ENCODE results near the gene ADAM10.

ADAM10 gene

DNA sequence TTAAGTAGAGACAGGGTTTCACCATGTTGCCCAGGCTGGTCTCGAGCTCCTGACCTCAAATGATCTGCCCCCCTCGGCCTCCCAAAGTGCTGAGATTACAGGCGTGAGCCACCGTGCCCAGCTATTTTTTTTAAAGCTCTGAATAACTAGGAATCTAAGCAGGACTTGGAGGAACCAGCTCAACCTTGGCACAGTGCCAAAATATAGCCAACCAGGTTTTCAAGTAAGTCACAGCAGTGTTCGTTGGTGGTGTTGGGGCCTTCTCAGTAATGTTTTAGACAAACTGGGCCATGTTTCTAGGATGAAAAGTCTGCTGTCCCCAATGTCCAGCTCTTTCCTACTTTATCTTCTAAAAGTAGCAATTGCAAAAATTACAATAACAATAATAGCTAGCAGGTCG lies 6.4 kb upstream of the ADAM10 start:
- DNase-seq (ENCODE audit: extremely low read depth, low read depth) = no peak
- TF ChIP-seq, protein P1, sequence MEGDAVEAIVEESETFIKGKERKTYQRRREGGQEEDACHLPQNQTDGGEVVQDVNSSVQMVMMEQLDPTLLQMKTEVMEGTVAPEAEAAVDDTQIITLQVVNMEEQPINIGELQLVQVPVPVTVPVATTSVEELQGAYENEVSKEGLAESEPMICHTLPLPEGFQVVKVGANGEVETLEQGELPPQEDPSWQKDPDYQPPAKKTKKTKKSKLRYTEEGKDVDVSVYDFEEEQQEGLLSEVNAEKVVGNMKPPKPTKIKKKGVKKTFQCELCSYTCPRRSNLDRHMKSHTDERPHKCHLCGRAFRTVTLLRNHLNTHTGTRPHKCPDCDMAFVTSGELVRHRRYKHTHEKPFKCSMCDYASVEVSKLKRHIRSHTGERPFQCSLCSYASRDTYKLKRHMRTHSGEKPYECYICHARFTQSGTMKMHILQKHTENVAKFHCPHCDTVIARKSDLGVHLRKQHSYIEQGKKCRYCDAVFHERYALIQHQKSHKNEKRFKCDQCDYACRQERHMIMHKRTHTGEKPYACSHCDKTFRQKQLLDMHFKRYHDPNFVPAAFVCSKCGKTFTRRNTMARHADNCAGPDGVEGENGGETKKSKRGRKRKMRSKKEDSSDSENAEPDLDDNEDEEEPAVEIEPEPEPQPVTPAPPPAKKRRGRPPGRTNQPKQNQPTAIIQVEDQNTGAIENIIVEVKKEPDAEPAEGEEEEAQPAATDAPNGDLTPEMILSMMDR (IDR thresholded peaks at IDR 0.05; ENCODE audit: low read depth, low read length) = no peak

DNA sequence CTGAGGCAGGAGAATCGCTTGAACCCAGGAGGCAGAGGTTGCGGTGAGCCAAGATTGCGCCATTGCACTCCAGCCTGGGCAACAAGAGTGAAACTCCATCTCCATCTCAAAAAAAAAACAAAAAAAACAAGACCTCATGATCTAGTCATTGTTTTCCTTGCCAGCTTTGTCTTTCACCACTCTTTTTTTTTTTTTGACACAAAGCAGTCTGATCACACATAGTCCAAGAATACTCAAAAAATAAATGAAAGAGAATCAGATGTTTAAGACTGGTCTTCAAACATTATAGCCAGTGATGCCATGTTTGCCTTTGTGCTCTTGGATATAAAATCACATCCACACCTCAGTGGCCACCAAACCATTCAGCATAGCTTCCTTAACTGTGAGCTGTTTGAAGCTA lies 5.8 kb upstream of the ADAM10 start:
- DNase-seq (ENCODE audit: extremely low read depth, low read depth) = no peak
- TF ChIP-seq, protein P1 (IDR thresholded peaks at IDR 0.05; ENCODE audit: low read depth, low read length) = no peak

DNA sequence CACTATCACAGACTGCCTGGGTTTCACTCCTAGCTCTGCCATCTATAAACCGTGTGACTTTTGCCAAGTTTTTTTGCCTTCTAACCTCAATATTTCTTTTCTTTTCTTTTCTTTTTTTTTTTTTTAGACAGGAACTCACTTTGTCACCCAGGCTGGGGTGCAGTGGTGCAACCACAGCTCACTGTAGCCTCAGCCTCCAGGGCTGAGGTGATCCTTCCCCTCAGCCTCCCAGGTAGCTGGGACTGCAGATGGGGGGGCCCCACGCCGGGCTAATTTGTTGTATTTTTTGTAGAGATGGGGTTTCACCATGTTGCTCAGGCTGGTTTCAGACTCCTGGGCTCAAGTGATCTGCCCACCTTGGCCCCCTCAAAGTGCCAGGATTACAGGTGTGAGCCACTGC lies 3.2 kb upstream of the ADAM10 start:
- TF ChIP-seq, protein P1 (IDR thresholded peaks at IDR 0.05; ENCODE audit: low read depth, low read length) = no peak
- DNase-seq (ENCODE audit: extremely low read depth, low read depth) = no peak

DNA sequence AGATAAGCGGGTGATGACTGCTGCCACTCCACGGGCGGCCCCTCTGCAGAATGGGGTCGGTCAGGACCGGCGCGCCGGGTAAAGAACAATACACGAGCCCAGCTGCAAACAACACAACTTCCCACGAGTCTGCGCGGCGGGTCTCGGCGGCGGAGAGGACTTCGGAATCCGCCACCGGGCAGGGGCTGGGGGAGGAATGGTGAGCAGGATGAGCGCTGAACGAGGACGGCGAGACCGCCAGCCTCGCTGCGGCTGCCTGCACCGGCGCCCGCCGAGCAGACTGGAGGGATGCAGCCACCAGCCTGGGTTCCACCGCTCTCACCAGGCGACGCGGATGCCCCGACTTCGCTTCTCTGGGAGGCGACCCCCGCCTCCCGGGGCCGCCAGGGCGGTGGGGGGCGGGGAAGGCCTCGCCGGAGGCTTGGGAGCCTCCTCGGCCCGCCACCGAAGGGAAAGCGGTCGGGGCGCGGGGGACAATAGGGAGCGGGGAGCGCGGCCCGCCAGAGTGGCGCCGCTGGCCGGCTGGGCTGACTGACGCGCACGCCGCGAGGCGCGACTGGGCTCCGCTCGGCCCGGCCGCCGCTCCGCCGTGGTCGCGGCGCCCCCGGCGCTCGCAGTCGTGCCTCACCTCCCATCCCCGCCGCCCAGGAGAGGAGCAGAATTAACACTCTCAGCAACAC lies 515 bp downstream of the ADAM10 start:
- TF ChIP-seq, protein P1 (IDR thresholded peaks at IDR 0.05; ENCODE audit: low read depth, low read length) = no peak
- DNase-seq (ENCODE audit: extremely low read depth, low read depth) = no peak

DNA sequence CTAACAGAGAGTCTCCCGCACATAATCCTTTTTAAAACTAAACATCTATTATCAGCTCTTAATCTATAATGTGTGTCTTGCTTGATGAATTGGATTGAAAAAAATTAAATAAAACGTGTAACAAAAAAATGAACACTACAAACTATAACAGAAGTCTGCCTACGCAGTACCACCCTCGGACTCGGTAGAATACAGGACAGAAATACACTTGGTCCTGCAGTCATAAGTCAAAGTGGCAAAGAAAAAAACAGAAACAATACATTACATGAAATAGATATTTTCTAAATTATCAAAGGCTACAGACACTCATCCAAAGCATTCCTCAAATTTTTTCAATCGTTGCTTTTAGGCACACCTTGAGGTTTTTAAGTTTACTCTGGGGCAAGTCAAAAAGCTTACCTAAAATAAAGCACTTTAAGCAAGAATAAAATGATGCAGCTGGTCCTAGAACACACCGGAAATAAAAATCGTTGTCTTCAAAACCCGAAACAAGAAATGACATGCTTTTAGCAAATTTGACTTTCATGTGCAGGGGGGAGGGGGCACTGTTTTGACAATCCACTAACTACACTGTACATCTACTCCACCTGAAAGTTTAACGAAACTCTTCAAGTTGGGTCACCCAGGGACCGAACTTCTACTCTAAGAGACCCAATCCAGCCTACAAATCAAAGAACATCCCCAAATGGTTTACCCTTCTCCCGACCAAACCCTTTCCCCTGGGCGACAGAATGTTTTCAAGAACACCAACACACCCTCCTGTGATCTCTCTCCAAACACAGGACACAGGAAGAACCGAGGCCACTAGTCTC lies 1.3 kb downstream of the ADAM10 start:
- DNase-seq (ENCODE audit: extremely low read depth, low read depth) = no peak
- TF ChIP-seq, protein P1 (IDR thresholded peaks at IDR 0.05; ENCODE audit: low read depth, low read length) = no peak

DNA sequence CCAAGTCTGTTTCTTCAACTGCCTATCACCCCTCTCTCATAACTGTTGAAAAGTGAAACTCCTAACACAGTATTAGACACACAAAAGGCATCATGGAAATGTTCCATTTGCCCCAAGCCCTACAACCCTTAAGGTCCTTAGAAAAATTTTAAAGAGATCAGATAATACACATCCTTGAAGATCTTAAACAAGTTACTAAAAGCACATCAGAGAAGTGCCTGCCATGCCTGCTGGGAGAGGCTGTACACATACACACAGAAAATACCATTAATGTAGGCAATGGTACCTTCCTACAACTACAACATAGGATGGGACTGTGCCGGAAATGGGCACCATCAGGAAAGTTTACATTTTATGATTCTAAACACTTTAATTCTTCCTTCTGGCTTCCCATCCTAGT lies 3.3 kb downstream of the ADAM10 start:
- TF ChIP-seq, protein P1 (IDR thresholded peaks at IDR 0.05; ENCODE audit: low read depth, low read length) = no peak
- no peak for DNase-seq (ENCODE audit: extremely low read depth, low read depth)

DNA sequence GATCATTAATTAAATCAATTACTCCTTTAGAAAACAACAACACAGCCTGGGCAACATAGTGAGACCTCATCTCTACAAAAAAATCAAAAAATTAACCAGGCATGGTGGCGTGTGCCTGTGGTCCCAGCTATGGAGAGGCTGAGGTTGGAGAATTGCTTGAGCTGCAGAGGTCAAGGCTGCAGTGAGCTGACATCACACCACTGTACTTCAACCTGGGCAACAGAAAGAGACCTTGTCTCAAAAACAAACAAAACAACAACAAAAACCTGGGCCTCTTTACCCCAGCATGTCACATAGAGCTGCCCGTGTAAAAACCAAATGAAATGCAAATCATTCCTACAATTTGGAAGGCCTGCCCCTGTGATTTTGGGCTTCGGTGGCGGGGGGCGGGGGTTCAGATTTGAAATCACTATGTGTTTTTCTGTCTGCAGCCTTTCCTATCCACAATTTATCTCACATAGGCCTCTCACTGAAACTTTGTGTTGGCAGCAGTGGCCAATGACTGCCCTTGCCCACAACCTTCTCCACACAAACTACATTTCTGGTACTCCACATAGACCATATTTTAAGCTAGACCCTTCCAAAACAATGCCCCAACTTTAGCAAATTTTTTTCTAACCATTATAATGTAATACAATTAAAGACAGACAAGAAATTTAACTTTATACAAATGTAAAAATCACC lies 6.5 kb downstream of the ADAM10 start:
- TF ChIP-seq, protein P1 (IDR thresholded peaks at IDR 0.05; ENCODE audit: low read depth, low read length) = no peak
- DNase-seq (ENCODE audit: extremely low read depth, low read depth) = no peak
